Measurements from ENCODE around the gene C12orf75.
"Not testable (repeated sequence)": the region's sequence is repeated elsewhere in the genome, so short reads cannot be mapped to it uniquely, and the experiment has no call there.

- TF ChIP-seq CTCF, POLR2A (IDR thresholded peaks at IDR 0.05): not testable (repeated sequence)
Measured at GRCh38 chr12:105341620-105342019, 11.1 kb downstream of the C12orf75 start.
